IPS DF 6.9 (cell line): Measurements from ENCODE around the gene ONECUT3.

Experiments used
- DNase-seq: peaks from one replicate; pipeline ENCODE4 v3.0.0-alpha.2; 2013; ENCODE audit warnings: low read depth, low spot score
- H3K27ac ChIP-seq: one replicate; pipeline ENCODE4 v1.5.1; 2013; ENCODE audit warnings: low read length, control low read depth
- H3K27me3 ChIP-seq: 2 replicates; pipeline ENCODE4 v1.6.1; 2013; ENCODE audit warnings: mild to moderate bottlenecking, low read length; ENCODE audit not compliant: control insufficient read depth, insufficient read depth
- H3K36me3 ChIP-seq: 2 replicates; pipeline ENCODE4 v1.6.1; 2013; ENCODE audit warnings: low read length; ENCODE audit not compliant: control insufficient read depth, insufficient read depth
- H3K4me1 ChIP-seq: 2 replicates; pipeline ENCODE4 v1.6.1; 2013; ENCODE audit warnings: low read length; ENCODE audit not compliant: control insufficient read depth, insufficient read depth
- H3K4me3 ChIP-seq: 2 replicates; pipeline ENCODE4 v1.5.1; 2013; ENCODE audit warnings: mild to moderate bottlenecking, low read length
- H3K9me3 ChIP-seq: 2 replicates; pipeline ENCODE4 v1.6.1; 2013; ENCODE audit warnings: low read length, inconsistent platforms; ENCODE audit not compliant: control insufficient read depth, insufficient read depth
- WGBS: extraction: QIAGEN DNeasy Blood & Tissue Kit; methylation state at CpG from one replicate; pipeline ENCODE4 v1.1.7; 2013; ENCODE audit warnings: mixed read lengths, missing lambda C conversion rate; ENCODE audit not compliant: insufficient read length, insufficient coverage; 5-methylcytosine and 5-hydroxymethylcytosine counted together

The ONECUT3 gene

GRCh38 chr19:1809678-1810077, 56.4 kb downstream of the ONECUT3 start:
- Histone ChIP-seq H3K27me3 (no peaks in the 10 kb centered on the region), H3K4me3 (no peak overlapping the region), H3K9me3 (no peaks in the 10 kb centered on the region), H3K27ac (no peak overlapping the region), H3K36me3 (no peaks in the 10 kb centered on the region), H3K4me1 (peaks cover 2% of the 10 kb centered on the region)
- no CpG with 5 or more reads among the region's 18 CpGs for whole genome bisulfite sequencing
- no peak for DNase-seq

- WGBS: no CpG with 5 or more reads among the region's 19 CpGs
- Histone ChIP-seq H3K27ac (no peak overlapping the region), H3K36me3 (no peaks in the 10 kb centered on the region), H3K27me3 (no peaks in the 10 kb centered on the region), H3K9me3 (no peaks in the 10 kb centered on the region), H3K4me1 (peaks cover 2% of the 10 kb centered on the region), H3K4me3 (no peak overlapping the region)
- DNase-seq: no peak
Observed at GRCh38 chr19:1810439-1811160, 57.3 kb downstream of the ONECUT3 start.

GRCh38 chr19:1811472-1811894, 58.2 kb downstream of the ONECUT3 start:
- Histone ChIP-seq H3K27ac (no peak overlapping the region), H3K4me1 (peaks cover 2% of the 10 kb centered on the region), H3K9me3 (no peaks in the 10 kb centered on the region), H3K27me3 (no peaks in the 10 kb centered on the region), H3K36me3 (peaks cover 8% of the 10 kb centered on the region), H3K4me3 (peak overlapping the region; percentile 67; the same call in 1 of the 2 replicates)
- WGBS: no CpG with 5 or more reads among the region's 13 CpGs
- DNase-seq: no peak

- no peak within 1 kb of the TSS for H3K27ac ChIP-seq
- WGBS: no CpG with 5 or more reads among the region's 48 CpGs
Observed at GRCh38 chr19:1811942-1812425, 58.7 kb downstream of the ONECUT3 start, which contains the start of gene ATP8B3. Gene ATP8B3 (minus strand): TSS chr19:1812276. CDS start chr19:1811736, 540 bp downstream.

GRCh38 chr19:1812426-1813191, 59.3 kb downstream of the ONECUT3 start:
- Histone ChIP-seq H3K4me1 (peaks cover 2% of the 10 kb centered on the region), H3K9me3 (no peaks in the 10 kb centered on the region), H3K4me3 (peak overlapping the region; percentile 46; the same call in 1 of the 2 replicates), H3K27me3 (no peaks in the 10 kb centered on the region), H3K27ac (no peak overlapping the region), H3K36me3 (peaks cover 17% of the 10 kb centered on the region)
- DNase-seq: peak; percentile 77
- no CpG with 5 or more reads among the region's 47 CpGs for WGBS

More at GRCh38 chr19:1811942-1812425, 58.7 kb downstream of the ONECUT3 start, which contains the start of gene ATP8B3:
- Histone ChIP-seq H3K36me3 (peaks cover 13% of the 10 kb centered on the region), H3K9me3 (no peaks in the 10 kb centered on the region), H3K4me3 (peak within 1 kb of the TSS; percentile 67; the same call in 1 of the 2 replicates), H3K27me3 (no peaks in the 10 kb centered on the region), H3K4me1 (peaks cover 2% of the 10 kb centered on the region)
- DNase-seq: no peak

GRCh38 chr19:1813192-1814182, 60.2 kb downstream of the ONECUT3 start:
- H3K27ac ChIP-seq: no peak overlapping the region
- peaks cover 24% of the 10 kb centered on the region for H3K36me3 ChIP-seq
- H3K9me3 ChIP-seq: no peaks in the 10 kb centered on the region
- peaks cover 2% of the 10 kb centered on the region for H3K4me1 ChIP-seq
- no CpG with 5 or more reads among the region's 21 CpGs for WGBS
- H3K27me3 ChIP-seq: no peaks in the 10 kb centered on the region
- DNase-seq: no peak
- H3K4me3 ChIP-seq: no peak overlapping the region; the same call in 1 of the 2 replicates

GRCh38 chr19:1814391-1814790, 61.1 kb downstream of the ONECUT3 start:
- DNase-seq: no peak
- Histone ChIP-seq H3K4me3 (no peak overlapping the region), H3K9me3 (no peaks in the 10 kb centered on the region), H3K36me3 (peaks cover 33% of the 10 kb centered on the region), H3K27ac (no peak overlapping the region), H3K4me1 (peaks cover 2% of the 10 kb centered on the region), H3K27me3 (no peaks in the 10 kb centered on the region)
- no CpG with 5 or more reads among the region's 10 CpGs for WGBS

GRCh38 chr19:1814833-1815604, 61.7 kb downstream of the ONECUT3 start:
- H3K4me1 ChIP-seq: peaks cover 2% of the 10 kb centered on the region
- whole genome bisulfite sequencing: no CpG with 5 or more reads among the region's 26 CpGs
- DNase-seq: no peak
- H3K36me3 ChIP-seq: peaks cover 34% of the 10 kb centered on the region
- H3K27me3 ChIP-seq: no peaks in the 10 kb centered on the region
- H3K4me3 ChIP-seq: no peak overlapping the region
- no peak overlapping the region for H3K27ac ChIP-seq
- H3K9me3 ChIP-seq: no peaks in the 10 kb centered on the region
